Parathyroid adenoma (tissue), 2 donors: Measurements from ENCODE around the gene CXCL14.

Experiments used
- H2AFZ ChIP-seq: fragments of 300-600 bp; sonication (generic); one replicate; pipeline ENCODE4 v1.7.0; 2017; ENCODE audit warnings: antibody characterized with exemption, mild to moderate bottlenecking
- H3K27ac ChIP-seq: fragments of 300-600 bp; sonication (generic); one replicate; pipeline ENCODE4 v1.7.0; 2017
- H3K27me3 ChIP-seq: fragments of 300-600 bp; sonication (generic); one replicate; pipeline ENCODE4 v1.7.0; 2017; ENCODE audit warnings: low read length; ENCODE audit not compliant: control insufficient read depth, insufficient read depth
- H3K36me3 ChIP-seq: fragments of 300-600 bp; sonication (generic); one replicate; pipeline ENCODE4 v1.7.0; 2017; ENCODE audit warnings: low read length; ENCODE audit not compliant: control insufficient read depth, insufficient read depth
- H3K4me1 ChIP-seq: fragments of 300-600 bp; sonication (generic); one replicate; pipeline ENCODE4 v1.7.0; 2017; ENCODE audit warnings: control low read depth
- H3K4me2 ChIP-seq: fragments of 300-600 bp; sonication (generic); one replicate; pipeline ENCODE4 v1.7.0; 2017; ENCODE audit warnings: low read length
- H3K4me3 ChIP-seq: fragments of 300-600 bp; sonication (generic); one replicate; pipeline ENCODE4 v1.7.0; 2017; ENCODE audit warnings: low read depth, low read length
- H3K79me2 ChIP-seq: fragments of 300-600 bp; sonication (generic); one replicate; pipeline ENCODE4 v1.7.0; 2017; ENCODE audit warnings: control low read depth
- H3K9ac ChIP-seq: fragments of 300-600 bp; sonication (generic); one replicate; pipeline ENCODE4 v1.7.0; 2017; ENCODE audit warnings: mild to moderate bottlenecking
- H3K9me3 ChIP-seq: fragments of 300-600 bp; sonication (generic); one replicate; pipeline ENCODE4 v1.7.0; 2017; ENCODE audit warnings: low read length; ENCODE audit not compliant: control insufficient read depth
- CTCF ChIP-seq: fragments of 300-600 bp; sonication (generic); IDR thresholded peaks from one replicate; pipeline ENCODE4 v1.7.0; 2017; ENCODE audit warnings: antibody characterized with exemption, mild to moderate bottlenecking
- donor health status: primary hyperparathyroidism.

Gene CXCL14

GRCh38 chr5:135557076-135557838 is 21.5 kb downstream of the CXCL14 start:
- no peaks in the 10 kb centered on the region for H3K9me3 ChIP-seq
- H3K79me2 ChIP-seq, result no peaks in the 10 kb centered on the region
- H3K27me3 ChIP-seq, result no peaks in the 10 kb centered on the region
- no peaks in the 10 kb centered on the region for H3K36me3 ChIP-seq
- no peak overlapping the region for H3K27ac ChIP-seq
- no peak overlapping the region for H3K4me3 ChIP-seq
- no peak overlapping the region for H3K9ac ChIP-seq
- H3K4me1 ChIP-seq, result no peaks in the 10 kb centered on the region
- no peak for TF ChIP-seq CTCF
- no peak overlapping the region for H2AFZ ChIP-seq
- no peak overlapping the region for H3K4me2 ChIP-seq

DNA sequence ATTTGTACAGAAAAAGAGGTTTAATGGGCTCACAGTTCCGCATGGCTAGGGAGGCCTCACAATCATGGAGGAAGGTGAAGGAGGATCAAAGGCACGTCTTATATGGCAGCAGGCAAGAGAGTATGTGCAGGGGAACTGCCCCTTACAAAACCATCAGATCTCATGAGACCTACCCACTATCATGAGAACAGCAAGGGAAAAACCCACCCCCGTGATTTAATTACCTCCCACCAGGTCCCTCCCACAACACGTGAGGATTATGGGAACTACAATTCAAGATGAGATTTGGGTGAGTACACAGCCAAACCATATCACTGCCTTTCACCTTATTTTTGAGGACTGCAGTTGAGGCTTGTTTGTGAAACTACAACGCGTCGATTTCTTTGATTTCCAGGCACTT is 22.2 kb downstream of the CXCL14 start:
- TF ChIP-seq CTCF, result no peak
- no peaks in the 10 kb centered on the region for H3K36me3 ChIP-seq
- no peak overlapping the region for H3K4me3 ChIP-seq
- H3K27me3 ChIP-seq, result no peaks in the 10 kb centered on the region
- H3K4me1 ChIP-seq, result no peaks in the 10 kb centered on the region
- no peak overlapping the region for H3K27ac ChIP-seq
- H2AFZ ChIP-seq, result no peak overlapping the region
- no peaks in the 10 kb centered on the region for H3K9me3 ChIP-seq
- H3K4me2 ChIP-seq, result no peak overlapping the region
- no peak overlapping the region for H3K9ac ChIP-seq
- H3K79me2 ChIP-seq, result no peaks in the 10 kb centered on the region

GRCh38 chr5:135555530-135555929 is 23.3 kb downstream of the CXCL14 start:
- Histone ChIP-seq H3K4me2 (no peak overlapping the region), H3K4me1 (no peaks in the 10 kb centered on the region), H2AFZ (no peak overlapping the region), H3K27me3 (no peaks in the 10 kb centered on the region), H3K79me2 (no peaks in the 10 kb centered on the region), H3K9ac (no peak overlapping the region), H3K9me3 (no peaks in the 10 kb centered on the region), H3K4me3 (no peak overlapping the region), H3K36me3 (no peaks in the 10 kb centered on the region), H3K27ac (no peak overlapping the region)
- TF ChIP-seq CTCF, result no peak

DNA sequence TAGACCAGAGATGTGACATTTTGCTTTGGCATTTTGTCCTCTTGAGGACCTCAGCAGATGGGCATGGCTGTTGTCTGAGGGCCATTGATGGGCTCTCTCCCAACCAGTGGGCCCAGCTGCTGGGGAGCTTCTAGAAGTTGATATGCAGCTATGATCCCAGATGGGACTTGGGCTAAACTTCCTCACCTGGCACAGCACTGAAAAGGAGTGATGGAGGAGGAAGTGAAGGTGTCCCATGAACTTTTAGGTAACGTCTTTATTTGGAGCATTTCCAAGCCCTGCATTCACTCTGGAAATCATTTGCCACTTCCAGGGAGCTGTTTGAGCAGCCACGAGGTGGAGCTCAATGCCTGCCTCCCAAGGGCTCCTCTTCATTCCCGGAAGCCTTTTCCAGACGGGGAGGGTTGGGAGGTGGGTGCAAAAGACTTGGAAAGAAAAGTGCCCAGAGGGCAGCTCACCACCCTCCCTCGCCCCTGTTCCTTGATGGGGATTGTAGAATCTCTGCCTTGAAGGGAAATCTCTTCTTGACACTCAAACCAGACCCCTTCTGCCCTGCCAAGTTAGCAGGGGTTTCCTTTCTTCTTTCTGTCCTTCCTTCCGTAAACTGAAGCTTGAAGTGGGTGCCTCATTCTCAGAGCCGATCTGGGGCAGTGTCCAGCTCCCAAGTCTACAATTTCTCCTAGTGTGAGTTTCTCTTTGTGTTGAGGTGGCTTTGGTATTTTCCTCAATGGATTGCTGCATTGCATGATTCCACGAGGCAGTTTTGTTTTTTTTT is 24.9 kb downstream of the CXCL14 start:
- TF ChIP-seq CTCF, result no peak
- Histone ChIP-seq H2AFZ (no peak overlapping the region), H3K4me3 (no peak overlapping the region), H3K9me3 (no peaks in the 10 kb centered on the region), H3K27me3 (no peaks in the 10 kb centered on the region), H3K36me3 (no peaks in the 10 kb centered on the region), H3K79me2 (no peaks in the 10 kb centered on the region), H3K9ac (no peak overlapping the region), H3K27ac (no peak overlapping the region), H3K4me2 (no peak overlapping the region), H3K4me1 (no peaks in the 10 kb centered on the region)
